B cell (primary cell): ENCODE results near the gene MAML2. TPM values are rescaled to one million over a fixed set of nuclear protein-coding genes. Genes with fewer than 3 reads are reported as not detected.

Experiments used
- ATAC-seq: fragments of 200-7000 bp; cut with Tn5 transposase; one replicate; pipeline ENCODE4 v1.10.0; 2021; ENCODE audit warnings: low read depth, mild to moderate bottlenecking, moderate number of reproducible peaks, moderate library complexity
- CTCF ChIA-PET: fragments of 350-600 bp; sonication (Branson Sonifier 250); formaldehyde crosslinking; loops from one replicate; lab custom pipeline; 2021; ENCODE audit warnings: antibody characterized with exemption, inconsistent platforms; lab: Charles Lee
- POLR2A ChIA-PET: fragments of 350-600 bp; sonication (Branson Sonifier 250); formaldehyde crosslinking; loops from one replicate; lab custom pipeline; 2021; ENCODE audit warnings: antibody characterized with exemption; lab: Charles Lee
- DNase-seq: peaks from one replicate; pipeline ENCODE4 v3.0.0; 2013
- H2AFZ ChIP-seq: 2 replicates; pipeline ENCODE4 v1.6.1; 2012; ENCODE audit warnings: mild to moderate bottlenecking, low read depth, low read length; ENCODE audit not compliant: insufficient read depth, poor library complexity, severe bottlenecking
- H3K27ac ChIP-seq, 2 donors: 1 replicate in 1 of 2; 2 replicates in 1 of 2; pipeline ENCODE4 v1.5.1; 2012 to 2013; ENCODE audit warnings: low read length in 2 of 2, mild to moderate bottlenecking in 2 of 2, moderate library complexity in 1 of 2
- H3K27me3 ChIP-seq, 4 experiments: fragments of 200-600 bp in 1 of 4; sonication (generic) in 1 of 4; replicated peaks in 1 of 4; 1 replicate in 2 of 4; 2 replicates in 2 of 4; pipeline versions ENCODE4 v1.6.1 to v1.7.0; 2013 to 2016; ENCODE audit warnings: low read length in 3 of 4, mild to moderate bottlenecking in 2 of 4, mixed read lengths in 1 of 4, moderate library complexity in 1 of 4; ENCODE audit not compliant: insufficient read depth in 4 of 4, control insufficient read depth in 3 of 4; ENCODE audit errors: control extremely low read depth in 1 of 4
- H3K36me3 ChIP-seq, 2 experiments: replicated peaks in 1 of 2; 1 replicate in 1 of 2; 2 replicates in 1 of 2; pipeline versions ENCODE4 v1.6.1 to v1.7.1; 2013; ENCODE audit warnings: low read length in 1 of 2; ENCODE audit not compliant: insufficient read depth in 2 of 2, control insufficient read depth in 1 of 2; ENCODE audit errors: control extremely low read depth in 1 of 2, extremely low read depth in 1 of 2
- H3K4me1 ChIP-seq, 2 donors: fragments of 200-600 bp in 1 of 2; sonication (generic) in 1 of 2; 1 replicate in 1 of 2; 2 replicates in 1 of 2; pipeline versions ENCODE4 v1.5.1 to v1.6.1; 2013 to 2017; ENCODE audit warnings: low read length in 2 of 2; ENCODE audit not compliant: control insufficient read depth in 2 of 2, insufficient read depth in 2 of 2
- H3K4me2 ChIP-seq: replicated peaks from 2 replicates; pipeline ENCODE3; 2012; ENCODE audit warnings: mild to moderate bottlenecking, low read depth, low read length; ENCODE audit not compliant: poor library complexity, severe bottlenecking
- H3K4me3 ChIP-seq, 5 experiments: fragments of 200-600 bp in 1 of 5; sonication (generic) in 1 of 5; 1 replicate in 3 of 5; 2 replicates in 2 of 5; pipeline versions ENCODE4 v1.5.1 to v1.7.0; 2011 to 2016; ENCODE audit warnings: low read length in 4 of 5, mild to moderate bottlenecking in 4 of 5, low read depth in 2 of 5, control low read depth in 1 of 5, moderate library complexity in 1 of 5; ENCODE audit not compliant: insufficient read depth in 1 of 5; ENCODE audit errors: control extremely low read depth in 1 of 5, extremely low read depth in 1 of 5
- H3K79me2 ChIP-seq: fragments of 200-600 bp; sonication (generic); one replicate; pipeline ENCODE4 v1.6.0; 2016; ENCODE audit warnings: low read length; ENCODE audit not compliant: control insufficient read depth, insufficient read depth
- H3K9ac ChIP-seq: fragments of 200-600 bp; sonication (generic); 2 replicates; pipeline ENCODE4 v1.6.1; 2017; ENCODE audit warnings: mild to moderate bottlenecking, low read length, moderate library complexity
- H3K9me3 ChIP-seq, 3 donors: one replicate each; pipeline versions ENCODE4 v1.6.1 to v1.7.1; 2013; ENCODE audit warnings: low read length in 2 of 3; ENCODE audit not compliant: control insufficient read depth in 2 of 3, insufficient read depth in 1 of 3; ENCODE audit errors: control extremely low read depth in 1 of 3
- H4K20me1 ChIP-seq: 2 replicates; pipeline ENCODE4 v1.6.0; 2012; ENCODE audit warnings: mild to moderate bottlenecking, low read length; ENCODE audit not compliant: insufficient read depth, control insufficient read depth, poor library complexity, severe bottlenecking
- H3K27ac Mint-ChIP-seq: one replicate; pipeline ENCODE4 v1.8.0; 2021; ENCODE audit warnings: mixed read lengths
- H3K27me3 Mint-ChIP-seq: one replicate; pipeline ENCODE4 v1.8.0; 2021; ENCODE audit warnings: mixed read lengths
- H3K4me1 Mint-ChIP-seq: one replicate; pipeline ENCODE4 v1.8.0; 2021; ENCODE audit warnings: mixed read lengths
- H3K4me3 Mint-ChIP-seq: one replicate; pipeline ENCODE4 v1.8.0; 2021; ENCODE audit warnings: mixed read lengths
- H3K9me3 Mint-ChIP-seq: one replicate; pipeline ENCODE4 v1.8.0; 2022; ENCODE audit warnings: mixed read lengths; ENCODE audit not compliant: insufficient read depth
- CTCF ChIP-seq: fragments of 200-600 bp; IDR thresholded peaks from one replicate; pipeline ENCODE4 v1.8.0; 2022; ENCODE audit warnings: antibody characterized with exemption, mild to moderate bottlenecking
- EZH2 ChIP-seq: IDR thresholded peaks from 2 replicates; pipeline ENCODE4 v1.6.1; 2012; ENCODE audit warnings: borderline replicate concordance, low read depth, mild to moderate bottlenecking, moderate library complexity, low read length; ENCODE audit not compliant: insufficient read depth, poor library complexity, severe bottlenecking
- WGBS: methylation state at CpG from one replicate; pipeline ENCODE4 v1.1.5; 2013; ENCODE audit warnings: missing lambda C conversion rate; ENCODE audit not compliant: insufficient coverage; 5-methylcytosine and 5-hydroxymethylcytosine counted together
- intact Hi-C: fragments of 100-400 bp; cut with micrococcal nuclease; formaldehyde crosslinking; loops from one replicate; pipeline ENCODE4 v1.10.0; 2022
- polyA plus RNA-seq: library from polyadenylated mRNA; depleted of rRNA; stranded (reverse); fragments of >200 nt; gene quantifications from 2 replicates; pipeline ENCODE4 v1.2.3, GENCODE V29; 2012
- total RNA-seq, 2 donors: library from RNA; stranded (reverse); fragments of 120-200 nt in 1 of 2; gene quantifications; 1 replicate in 1 of 2; 2 replicates in 1 of 2; pipeline versions ENCODE4 v1.2.3 to v1.2.4, GENCODE V29; 2013 to 2022

Gene MAML2
- total and polyA plus RNA-seq, 2 donors (not counting 1 experiment from before 2014, with no cell fraction given): 10.7 to 26.4 TPM

GRCh38 chr11:96161307-96162089 is 181.5 kb downstream of the MAML2 start:
- no peak overlapping the region for H2AFZ ChIP-seq
- CTCF ChIA-PET: interaction anchor here (1.1 kb wide), 1 partner anchor 181 kb away, joined by 5 read pairs; the partner anchor contains the start of gene MAML2
- 93% methylated on average over 5 of the region's 10 CpGs for WGBS
- H3K9me3 ChIP-seq: no peaks in the 10 kb centered on the region
- Mint-ChIP-seq H3K9me3 (no peaks in the 10 kb centered on the region), H3K27ac (no peak overlapping the region), H3K4me3 (no peak overlapping the region), H3K4me1 (peaks cover 19% of the 10 kb centered on the region), H3K27me3 (no peaks in the 10 kb centered on the region)
- H4K20me1 ChIP-seq: no peaks in the 10 kb centered on the region
- H3K9ac ChIP-seq: no peak overlapping the region
- H3K4me3 ChIP-seq: no peak overlapping the region
- H3K4me1 ChIP-seq: peaks cover 9% of the 10 kb centered on the region in 2 donors
- H3K36me3 ChIP-seq: no peaks in the 10 kb centered on the region
- peaks cover 6% of the 10 kb centered on the region for H3K79me2 ChIP-seq
- TF ChIP-seq CTCF (no peak), EZH2 (no peak)
- intact Hi-C loops: no loop called here
- no peak overlapping the region for H3K27ac ChIP-seq
- no peak overlapping the region for H3K4me2 ChIP-seq
- POLR2A ChIA-PET: no interaction called here
- ATAC-seq (no peak), DNase-seq (no peak)
- no peaks in the 10 kb centered on the region for H3K27me3 ChIP-seq

- ChIA-PET POLR2A (no interaction called here), CTCF (no interaction called here)
- no peak overlapping the region for H3K4me3 Mint-ChIP-seq
- intact Hi-C loops: no loop called here
- Histone ChIP-seq H3K4me3 (no peak overlapping the region), H3K9ac (no peak overlapping the region), H3K4me1 (peaks cover 14 to 16% of the 10 kb centered on the region in 2 donors), H3K27me3 (no peaks in the 10 kb centered on the region), H4K20me1 (no peaks in the 10 kb centered on the region), H3K4me2 (no peak overlapping the region), H3K36me3 (no peaks in the 10 kb centered on the region), H3K79me2 (peaks cover 12% of the 10 kb centered on the region), H3K9me3 (no peaks in the 10 kb centered on the region), H2AFZ (no peak overlapping the region), H3K27ac (no peak overlapping the region)
- H3K27ac Mint-ChIP-seq: no peak overlapping the region
- DNase-seq (no peak), ATAC-seq (no peak)
- no peak for TF ChIP-seq CTCF
- TF ChIP-seq EZH2: no peak
- H3K27me3 Mint-ChIP-seq: no peaks in the 10 kb centered on the region
- H3K4me1 Mint-ChIP-seq: peaks cover 26% of the 10 kb centered on the region
- no peaks in the 10 kb centered on the region for H3K9me3 Mint-ChIP-seq
- 78% methylated on average over 3 of the region's 7 CpGs for WGBS
Observed at GRCh38 chr11:96160732-96161306, 182.2 kb downstream of the MAML2 start.
